Stimulated activated memory B cell treated with anti-CD40 and anti-IgM and Interleukin-4, amounts not matched to agents 10 μg/mL and 1 μg/mL and 100 μg/mL, for 72 hours (primary cell): ENCODE data around the gene SLC45A3.

Source experiments
- ATAC-seq: fragments of 150-1000 bp; cut with Tn5 transposase; 2 replicates; pipeline ENCODE4 v1.10.0; 2021
- H3K27ac Mint-ChIP-seq: one replicate; pipeline ENCODE4 v1.8.0; 2022; ENCODE audit warnings: mild to moderate bottlenecking, mixed read lengths
- H3K27me3 Mint-ChIP-seq: one replicate; pipeline ENCODE4 v1.8.0; 2022; ENCODE audit warnings: mixed read lengths
- H3K36me3 Mint-ChIP-seq: one replicate; pipeline ENCODE4 v1.8.0; 2022; ENCODE audit warnings: mixed read lengths
- H3K4me1 Mint-ChIP-seq: one replicate; pipeline ENCODE4 v1.8.0; 2022; ENCODE audit warnings: mixed read lengths
- H3K4me3 Mint-ChIP-seq: one replicate; pipeline ENCODE4 v1.8.0; 2022; ENCODE audit warnings: mild to moderate bottlenecking, moderate library complexity, mixed read lengths
- H3K9me3 Mint-ChIP-seq: one replicate; pipeline ENCODE4 v1.8.0; 2022; ENCODE audit warnings: mixed read lengths

Gene SLC45A3

DNA sequence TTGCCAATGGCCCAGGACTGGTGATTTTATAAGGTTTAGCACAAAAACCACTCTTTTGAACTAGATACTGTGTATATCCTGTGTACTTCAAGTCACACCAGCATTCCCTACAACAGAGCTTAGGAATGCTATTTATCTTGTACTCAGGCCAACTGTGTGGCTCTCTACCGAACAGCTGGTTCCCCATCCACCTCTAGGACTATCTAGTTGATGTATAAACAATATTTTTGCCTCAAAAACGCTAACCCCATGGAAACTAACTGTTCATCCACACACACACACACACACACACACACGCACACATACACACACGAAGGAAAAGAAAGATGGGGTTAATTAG is 28.7 kb upstream of the SLC45A3 start:
- H3K4me3 Mint-ChIP-seq: no peak overlapping the region
- H3K36me3 Mint-ChIP-seq: peaks cover 9% of the 10 kb centered on the region
- H3K4me1 Mint-ChIP-seq: peaks cover 21% of the 10 kb centered on the region
- H3K27ac Mint-ChIP-seq: no peak overlapping the region
- no peak for ATAC-seq
- H3K27me3 Mint-ChIP-seq: no peaks in the 10 kb centered on the region
- no peaks in the 10 kb centered on the region for H3K9me3 Mint-ChIP-seq

DNA sequence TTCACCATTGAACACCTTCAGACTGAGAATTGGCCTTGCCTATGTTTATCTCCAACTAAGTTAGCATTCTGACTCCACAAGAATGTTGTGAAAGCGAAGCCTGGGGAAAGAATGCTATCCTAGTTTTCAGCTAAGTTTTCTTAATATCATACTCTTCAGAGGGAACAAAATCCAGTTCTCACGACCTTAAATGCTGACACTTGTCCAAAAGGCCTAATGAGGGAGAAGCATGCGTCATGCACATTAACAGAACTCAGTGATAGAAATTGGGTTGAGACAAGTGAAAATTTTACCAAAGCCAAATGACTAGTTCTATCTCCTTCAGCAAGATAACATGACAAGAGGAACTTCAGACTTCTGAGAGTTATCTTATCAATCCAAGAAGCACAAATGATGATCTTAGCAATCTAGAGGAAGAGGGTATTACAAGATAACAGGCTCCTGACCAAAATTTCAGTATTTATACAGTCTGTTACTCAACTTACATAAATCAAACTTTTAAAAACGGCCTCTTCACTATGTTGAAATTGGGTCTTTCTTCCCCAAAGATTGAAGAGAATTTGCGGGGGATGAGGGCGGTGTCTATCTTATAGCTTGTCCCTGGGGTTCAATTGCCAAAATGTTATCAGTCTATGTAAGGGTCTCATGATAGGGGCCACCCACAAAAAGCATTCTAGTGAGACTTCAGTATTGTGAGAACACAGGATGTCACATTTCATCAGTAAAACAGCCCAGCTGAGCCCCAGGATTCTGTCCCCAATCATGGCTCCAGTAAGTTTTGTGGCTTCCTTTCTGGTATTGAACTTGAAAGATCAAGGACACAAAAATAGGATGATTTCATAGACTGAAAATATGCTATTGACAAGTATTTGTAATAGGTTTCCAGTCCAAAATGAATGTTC is 26.5 kb upstream of the SLC45A3 start:
- H3K4me1 Mint-ChIP-seq: peaks cover 32% of the 10 kb centered on the region
- no peak for ATAC-seq
- H3K27ac Mint-ChIP-seq: no peak overlapping the region
- no peak overlapping the region for H3K4me3 Mint-ChIP-seq
- H3K36me3 Mint-ChIP-seq: peaks cover 17% of the 10 kb centered on the region
- no peaks in the 10 kb centered on the region for H3K9me3 Mint-ChIP-seq
- H3K27me3 Mint-ChIP-seq: no peaks in the 10 kb centered on the region

- H3K4me1 Mint-ChIP-seq: peaks cover 23% of the 10 kb centered on the region
- no peak overlapping the region for H3K4me3 Mint-ChIP-seq
- H3K36me3 Mint-ChIP-seq: peaks cover 17% of the 10 kb centered on the region
- no peaks in the 10 kb centered on the region for H3K27me3 Mint-ChIP-seq
- H3K9me3 Mint-ChIP-seq: no peaks in the 10 kb centered on the region
- H3K27ac Mint-ChIP-seq: no peak overlapping the region
- ATAC-seq: no peak
These were observed 24.6 kb upstream of the SLC45A3 start for GRCh38 chr1:205704903-205705302.

DNA sequence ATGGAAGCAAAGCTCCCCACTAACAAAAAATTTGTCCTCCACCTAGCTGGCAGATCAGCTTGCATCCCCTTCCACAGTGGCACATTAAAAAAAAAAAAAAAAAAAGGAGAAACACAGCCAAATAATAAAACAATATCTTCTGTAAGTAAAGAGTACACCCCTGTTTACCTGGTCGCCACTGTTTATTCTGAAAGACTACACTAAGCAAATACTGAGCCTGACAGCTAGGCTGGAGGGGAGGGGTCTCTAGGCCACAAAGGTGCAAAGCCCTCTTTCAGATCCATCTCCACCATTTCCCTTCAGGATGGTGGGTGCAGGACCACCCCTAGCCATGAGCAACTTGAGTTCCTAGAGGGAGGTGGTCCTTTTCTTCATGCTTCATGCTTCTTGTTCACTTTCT is 22.8 kb upstream of the SLC45A3 start:
- Mint-ChIP-seq H3K9me3 (no peaks in the 10 kb centered on the region), H3K4me1 (peaks cover 23% of the 10 kb centered on the region), H3K4me3 (no peak overlapping the region), H3K27ac (no peak overlapping the region), H3K27me3 (no peaks in the 10 kb centered on the region), H3K36me3 (peaks cover 22% of the 10 kb centered on the region)
- ATAC-seq: no peak

- peaks cover 23% of the 10 kb centered on the region for H3K4me1 Mint-ChIP-seq
- ATAC-seq: no peak
- no peaks in the 10 kb centered on the region for H3K9me3 Mint-ChIP-seq
- H3K27me3 Mint-ChIP-seq: peaks cover 5% of the 10 kb centered on the region
- H3K4me3 Mint-ChIP-seq: no peak overlapping the region
- H3K36me3 Mint-ChIP-seq: peaks cover 29% of the 10 kb centered on the region
- no peak overlapping the region for H3K27ac Mint-ChIP-seq
These were observed 21.6 kb upstream of the SLC45A3 start for GRCh38 chr1:205701891-205702290.

DNA sequence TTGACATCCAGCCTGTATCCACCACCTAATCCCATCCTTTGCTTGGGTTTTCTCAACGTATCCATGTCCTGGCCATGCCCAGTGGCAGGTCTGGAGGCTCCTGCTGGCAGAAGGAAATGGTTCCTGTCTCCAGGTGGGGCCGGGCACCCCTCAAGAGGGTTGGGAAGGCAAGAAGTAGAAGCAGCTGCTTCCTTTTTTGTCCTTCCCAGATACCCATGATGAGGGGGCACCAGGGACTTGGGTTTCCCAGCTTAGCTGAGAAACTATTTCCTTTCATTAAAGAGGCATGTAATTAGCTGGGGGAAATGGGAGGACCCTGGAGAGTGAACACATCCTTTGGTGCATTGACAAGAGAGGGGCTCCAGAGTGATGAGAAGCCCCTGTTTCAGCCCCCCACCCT is 21.1 kb upstream of the SLC45A3 start:
- peaks cover 23% of the 10 kb centered on the region for H3K4me1 Mint-ChIP-seq
- ATAC-seq: no peak
- H3K9me3 Mint-ChIP-seq: no peaks in the 10 kb centered on the region
- H3K27ac Mint-ChIP-seq: no peak overlapping the region
- H3K27me3 Mint-ChIP-seq: peaks cover 10% of the 10 kb centered on the region
- peaks cover 30% of the 10 kb centered on the region for H3K36me3 Mint-ChIP-seq
- H3K4me3 Mint-ChIP-seq: no peak overlapping the region

DNA sequence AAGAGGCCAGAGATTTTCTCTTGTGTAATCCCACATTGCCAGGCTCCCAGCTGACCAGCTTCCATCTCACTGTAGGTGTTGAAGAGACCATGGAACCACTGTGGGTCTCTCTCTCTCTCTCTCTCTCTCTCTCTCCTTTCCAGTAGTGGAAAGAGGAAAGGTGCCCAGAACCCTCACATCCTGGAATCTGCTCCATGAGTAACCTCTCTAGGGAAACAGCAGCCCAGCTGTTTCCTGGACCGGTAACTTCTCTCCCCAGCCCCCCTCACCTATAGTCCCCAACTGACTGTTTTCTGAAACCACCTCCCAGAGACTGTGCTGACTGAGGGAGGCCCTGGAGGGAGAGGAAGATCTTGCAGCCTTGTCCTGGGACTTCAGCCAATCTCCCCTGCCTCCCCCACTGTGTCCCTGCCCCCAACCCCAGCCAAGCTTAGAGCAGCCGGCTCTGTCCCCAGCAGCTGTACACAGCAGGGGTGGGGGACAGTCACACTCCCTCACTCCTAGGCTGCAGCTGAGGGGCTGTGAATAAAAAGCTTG is 20.6 kb upstream of the SLC45A3 start:
- ATAC-seq: no peak
- Mint-ChIP-seq H3K9me3 (no peaks in the 10 kb centered on the region), H3K27ac (no peak overlapping the region), H3K4me3 (no peak overlapping the region), H3K27me3 (peaks cover 11% of the 10 kb centered on the region), H3K4me1 (peaks cover 23% of the 10 kb centered on the region), H3K36me3 (peaks cover 30% of the 10 kb centered on the region)

DNA sequence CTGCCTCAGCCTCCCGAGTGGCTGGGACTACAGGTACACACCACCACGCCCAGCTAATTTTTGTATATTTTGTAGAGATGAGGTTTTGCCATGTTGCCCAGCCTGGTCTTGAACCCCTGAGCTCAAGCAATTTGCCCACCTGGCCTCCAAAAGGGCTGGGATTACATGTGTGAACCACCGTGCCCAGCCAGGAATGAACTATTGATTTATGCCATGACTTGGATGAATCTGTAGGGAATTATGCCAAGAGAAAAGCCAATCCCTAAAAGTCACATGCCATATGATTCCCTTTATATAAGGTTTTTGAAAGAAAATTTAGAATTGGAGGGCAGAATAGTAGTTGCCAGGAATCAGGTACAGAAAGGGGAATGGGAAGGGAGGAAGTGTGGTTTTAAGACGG is 19.1 kb upstream of the SLC45A3 start:
- Mint-ChIP-seq H3K4me1 (peaks cover 14% of the 10 kb centered on the region), H3K9me3 (no peaks in the 10 kb centered on the region)

DNA sequence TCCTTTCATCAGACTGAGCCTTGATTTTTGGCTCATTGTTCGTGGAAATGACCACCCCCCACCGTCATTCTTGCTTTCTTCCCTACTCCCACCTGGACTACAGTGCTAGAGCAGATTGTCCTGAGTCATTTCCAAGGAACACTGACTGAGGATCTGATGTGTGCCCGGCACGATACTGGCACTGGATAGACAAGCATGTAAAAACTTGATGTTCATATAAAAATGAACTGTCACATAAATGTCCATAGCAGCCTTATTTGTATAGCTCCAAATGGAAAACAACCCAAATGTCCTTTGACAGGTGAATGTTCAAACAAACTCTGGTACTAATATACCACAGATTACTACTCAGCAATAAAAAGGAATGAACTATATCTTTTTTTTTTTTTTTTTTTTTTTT is 18.6 kb upstream of the SLC45A3 start:
- ATAC-seq: no peak

More for the DNA sequence above, 19.1 kb upstream of the SLC45A3 start:
- H3K4me3 Mint-ChIP-seq: no peak overlapping the region
- no peak for ATAC-seq
- H3K27ac Mint-ChIP-seq: no peak overlapping the region
- H3K36me3 Mint-ChIP-seq: peaks cover 22% of the 10 kb centered on the region
- peaks cover 11% of the 10 kb centered on the region for H3K27me3 Mint-ChIP-seq

GRCh38 chr1:205693421-205693991 is 13.2 kb upstream of the SLC45A3 start:
- no peaks in the 10 kb centered on the region for H3K9me3 Mint-ChIP-seq
- no peak overlapping the region for H3K4me3 Mint-ChIP-seq
- H3K4me1 Mint-ChIP-seq: peaks cover 10% of the 10 kb centered on the region
- peaks cover 11% of the 10 kb centered on the region for H3K27me3 Mint-ChIP-seq
- no peak overlapping the region for H3K27ac Mint-ChIP-seq
- H3K36me3 Mint-ChIP-seq: peaks cover 8% of the 10 kb centered on the region
- ATAC-seq: peak; percentile 51

More for the DNA sequence above, 18.6 kb upstream of the SLC45A3 start:
- H3K4me3 Mint-ChIP-seq: no peak overlapping the region
- H3K36me3 Mint-ChIP-seq: peaks cover 19% of the 10 kb centered on the region
- H3K9me3 Mint-ChIP-seq: no peaks in the 10 kb centered on the region
- no peak overlapping the region for H3K27ac Mint-ChIP-seq
- H3K4me1 Mint-ChIP-seq: peaks cover 9% of the 10 kb centered on the region
- peaks cover 11% of the 10 kb centered on the region for H3K27me3 Mint-ChIP-seq

DNA sequence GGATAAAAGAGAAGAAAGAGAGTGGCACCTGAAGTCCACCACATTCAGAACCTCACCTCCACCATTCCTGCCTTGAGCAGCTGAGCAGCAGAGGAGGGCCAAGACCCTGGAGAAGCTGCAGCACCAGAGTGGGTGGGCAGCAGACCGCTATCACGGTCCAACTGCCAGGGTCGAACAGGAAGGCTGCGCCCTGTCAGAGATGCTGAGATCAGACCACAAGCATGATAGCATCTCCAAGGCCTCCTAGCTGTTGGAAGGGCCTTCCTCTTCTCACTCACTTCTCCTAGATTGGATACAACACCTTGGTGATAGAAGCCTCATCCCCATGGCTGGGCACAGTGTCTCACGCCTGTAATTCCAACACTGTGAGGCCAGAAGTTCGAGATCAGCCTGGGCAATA is 12.1 kb upstream of the SLC45A3 start:
- ATAC-seq: no peak
- Mint-ChIP-seq H3K27ac (no peak overlapping the region), H3K9me3 (no peaks in the 10 kb centered on the region), H3K27me3 (peaks cover 11% of the 10 kb centered on the region), H3K36me3 (peaks cover 7% of the 10 kb centered on the region), H3K4me1 (peaks cover 10% of the 10 kb centered on the region), H3K4me3 (no peak overlapping the region)

DNA sequence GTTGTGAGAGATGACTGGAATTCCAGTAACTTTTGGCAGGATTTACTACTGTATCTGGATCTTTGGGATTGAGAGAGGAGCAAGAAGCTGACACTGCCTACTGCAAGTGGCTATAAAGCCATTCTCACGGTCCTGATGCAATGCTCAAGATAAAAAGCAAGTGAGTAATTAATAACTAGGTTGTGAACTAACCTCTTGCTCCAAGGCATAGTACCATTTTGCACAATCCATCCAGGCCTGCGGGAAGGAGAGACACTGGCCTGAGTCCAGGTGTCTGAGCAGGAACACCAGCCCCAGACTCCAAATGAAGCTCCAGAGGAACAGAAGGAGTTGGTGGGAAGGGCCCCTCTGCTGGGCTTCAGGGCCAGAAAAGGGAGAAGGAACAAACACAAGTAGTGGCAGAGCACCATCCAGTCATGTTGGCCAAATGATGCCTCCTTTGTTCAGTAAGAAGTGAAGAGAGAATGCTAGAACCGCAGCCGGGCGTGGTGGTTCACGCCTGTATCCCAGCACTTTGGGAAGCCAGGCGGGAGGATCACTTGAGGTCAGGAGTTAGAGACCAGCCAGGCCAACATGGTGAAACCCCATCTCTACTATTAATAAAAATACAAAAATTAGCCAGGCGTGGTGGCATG is 9.9 kb upstream of the SLC45A3 start:
- Mint-ChIP-seq H3K4me1 (peaks cover 10% of the 10 kb centered on the region), H3K36me3 (no peaks in the 10 kb centered on the region), H3K27me3 (no peaks in the 10 kb centered on the region), H3K27ac (no peak overlapping the region), H3K4me3 (no peak overlapping the region), H3K9me3 (no peaks in the 10 kb centered on the region)
- no peak for ATAC-seq

DNA sequence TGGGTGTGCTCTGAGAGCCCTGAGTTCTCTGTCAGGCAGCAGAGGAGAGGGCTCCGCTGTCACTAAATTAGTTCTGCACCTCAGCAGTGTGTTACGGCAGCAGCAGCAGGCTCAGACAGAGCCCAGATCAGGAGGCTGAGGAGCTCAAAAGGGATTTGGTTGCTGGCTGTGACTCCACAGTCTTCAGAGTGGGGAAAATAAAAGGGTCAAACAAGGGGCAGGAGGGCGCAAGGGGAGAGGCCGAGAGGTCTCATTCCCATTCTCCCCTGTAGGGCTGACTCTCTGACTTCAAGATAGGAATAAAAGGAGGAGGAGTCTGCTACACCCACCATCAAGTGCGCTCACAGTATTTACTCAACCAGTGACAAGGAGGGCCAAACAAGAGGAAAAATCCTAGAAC is 9.2 kb upstream of the SLC45A3 start:
- H3K9me3 Mint-ChIP-seq: no peaks in the 10 kb centered on the region
- peaks cover 10% of the 10 kb centered on the region for H3K4me1 Mint-ChIP-seq
- H3K27me3 Mint-ChIP-seq: no peaks in the 10 kb centered on the region
- H3K36me3 Mint-ChIP-seq: no peaks in the 10 kb centered on the region
- ATAC-seq: no peak
- H3K4me3 Mint-ChIP-seq: no peak overlapping the region
- no peak overlapping the region for H3K27ac Mint-ChIP-seq

DNA sequence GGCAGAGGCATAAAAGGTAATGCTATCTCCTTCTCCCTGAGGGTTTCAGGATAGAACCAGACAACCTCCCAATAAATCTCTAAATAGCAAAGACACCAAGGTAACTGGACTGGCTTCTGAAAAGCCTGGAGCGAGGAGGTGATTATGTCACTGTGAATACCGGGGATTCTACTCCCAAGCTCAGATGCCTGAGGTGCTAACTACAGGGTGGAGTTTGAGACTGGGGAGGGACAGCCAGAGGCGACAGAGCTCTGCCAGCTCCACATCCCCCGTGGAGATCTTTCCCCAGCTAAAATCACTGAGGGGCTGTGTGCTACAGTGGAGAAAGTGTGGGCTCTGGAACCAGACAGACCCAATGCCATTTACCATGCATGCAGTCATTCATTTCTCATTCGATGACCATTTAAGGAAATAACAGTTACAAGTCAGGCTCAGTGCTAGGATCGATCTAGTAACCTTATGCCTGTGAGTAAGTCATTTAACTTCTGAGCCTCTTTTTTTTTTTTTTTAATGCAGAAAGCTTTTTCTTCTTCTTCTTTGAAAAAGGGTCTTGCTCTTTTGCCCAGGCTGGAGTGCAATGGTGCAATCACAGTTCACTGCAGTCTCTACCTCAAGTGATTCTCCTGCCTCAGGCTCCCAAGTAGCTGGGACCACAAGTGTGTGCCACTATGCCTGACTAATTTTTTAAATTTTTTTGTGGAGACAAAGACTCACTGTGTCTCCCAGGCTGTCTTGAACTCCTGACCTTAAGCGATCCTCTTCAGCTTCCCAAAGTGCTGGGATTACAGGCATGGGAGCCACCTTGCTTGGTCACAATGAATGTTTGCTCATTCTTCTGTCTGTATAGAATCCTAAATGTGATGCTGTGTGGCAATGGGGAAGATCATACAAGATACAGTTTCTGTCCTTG is 8.1 kb upstream of the SLC45A3 start:
- no peak overlapping the region for H3K4me3 Mint-ChIP-seq
- ATAC-seq: no peak
- no peaks in the 10 kb centered on the region for H3K27me3 Mint-ChIP-seq
- peaks cover 6% of the 10 kb centered on the region for H3K4me1 Mint-ChIP-seq
- H3K36me3 Mint-ChIP-seq: no peaks in the 10 kb centered on the region
- no peaks in the 10 kb centered on the region for H3K9me3 Mint-ChIP-seq
- no peak overlapping the region for H3K27ac Mint-ChIP-seq

DNA sequence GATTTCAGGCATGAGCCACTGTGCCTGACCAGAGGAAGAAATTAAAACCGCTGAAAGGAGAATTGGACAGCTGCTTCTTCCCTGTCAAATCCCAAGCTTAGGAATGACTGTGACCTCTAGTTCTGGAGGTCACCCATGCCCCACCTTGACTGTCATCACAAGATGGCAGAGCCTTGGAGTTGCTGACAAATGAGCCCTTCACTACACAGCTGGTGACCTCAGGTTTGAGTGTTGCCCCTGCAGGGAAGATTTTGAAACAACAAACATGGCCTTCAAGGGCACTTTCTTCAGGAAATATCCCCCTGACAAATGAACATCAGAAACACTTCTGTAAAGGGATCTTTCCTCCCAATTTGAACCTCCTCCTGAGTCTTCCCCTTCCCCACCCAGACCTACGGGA is 6.9 kb upstream of the SLC45A3 start:
- Mint-ChIP-seq H3K36me3 (no peaks in the 10 kb centered on the region), H3K27me3 (no peaks in the 10 kb centered on the region), H3K4me3 (no peak overlapping the region), H3K9me3 (no peaks in the 10 kb centered on the region), H3K27ac (no peak overlapping the region), H3K4me1 (no peaks in the 10 kb centered on the region)
- no peak for ATAC-seq
